CD4-positive, alpha-beta T cell treated with Interleukin-15 for 4 hours (primary cell): ENCODE measurements around the gene LINGO4.
A peak's percentile ranks its signal among the peaks of the same experiment; 100 is the strongest.

Experiments used
- DNase-seq: peaks from one replicate; pipeline ENCODE4 v3.0.0-alpha.2; 2020; ENCODE audit warnings: low spot score

The LINGO4 gene

GRCh38 chr1:151833172-151833900 is 28.1 kb upstream of the LINGO4 start:
- DNase-seq: no peak

GRCh38 chr1:151832318-151832980 is 27.2 kb upstream of the LINGO4 start:
- DNase-seq: no peak

DNA sequence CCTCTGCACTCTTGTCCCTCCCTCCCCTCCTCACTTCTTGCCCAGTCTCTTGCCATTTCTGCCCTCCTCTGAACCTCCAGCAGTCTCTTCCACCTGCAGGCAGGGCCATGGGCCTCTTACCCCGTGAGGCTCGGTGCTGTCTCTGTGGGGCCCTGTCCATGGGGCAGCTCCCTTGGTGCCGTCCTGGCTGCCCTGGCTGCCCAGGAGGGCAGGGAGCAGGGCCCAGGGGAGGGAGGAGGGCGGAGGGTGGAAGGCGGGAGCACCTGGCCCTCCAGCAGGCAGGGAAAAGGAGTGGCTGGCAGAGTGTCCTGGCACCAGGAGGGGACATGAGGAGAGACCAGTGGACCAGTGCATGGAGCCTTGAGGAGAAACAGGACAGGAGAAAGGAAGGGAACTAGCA is 26.4 kb upstream of the LINGO4 start, which contains the start of gene RORC:
Gene RORC (minus strand): TSS at position 198 of the 400 bp plus-strand sequence. CDS start 38 bp downstream, at position 160.
- DNase-seq: no peak

DNA sequence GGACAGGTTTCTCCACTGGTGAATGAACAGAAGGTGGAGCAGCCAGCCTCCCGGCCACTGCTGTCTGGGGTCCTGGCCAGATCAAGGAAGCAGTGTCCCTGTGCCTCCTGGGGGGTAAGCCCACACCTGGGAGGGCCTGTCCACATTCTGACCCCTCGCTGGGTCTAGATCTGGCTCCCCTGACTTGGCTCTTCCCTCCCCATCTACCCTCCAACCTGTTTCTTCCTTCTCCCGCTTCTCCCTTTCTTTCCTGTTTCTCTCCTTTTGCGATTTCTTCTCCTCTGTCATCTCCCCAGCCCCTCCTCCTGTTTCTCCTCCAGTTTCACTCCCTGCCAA is 26.0 kb upstream of the LINGO4 start:
- no peak for DNase-seq

DNA sequence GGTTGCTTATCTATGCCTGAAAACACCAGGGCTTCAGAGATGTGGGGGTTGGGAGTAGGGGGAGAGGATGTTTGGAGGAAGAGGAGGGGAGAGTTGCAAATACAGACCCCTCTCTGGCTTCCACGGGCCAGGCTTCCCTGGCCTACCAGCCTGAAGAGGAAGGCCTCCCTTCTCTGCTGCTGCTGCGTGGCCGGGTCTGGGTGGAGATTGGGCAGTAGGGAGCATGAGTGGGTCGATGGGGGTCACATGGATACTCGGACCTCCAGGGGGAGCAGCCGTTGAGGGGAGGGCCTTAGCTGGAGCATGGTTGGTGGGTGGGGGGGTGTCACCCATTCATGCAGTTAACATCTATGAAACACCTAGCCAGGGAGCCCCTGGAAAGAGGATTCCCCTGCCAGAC is 24.8 kb upstream of the LINGO4 start:
- DNase-seq: no peak

DNA sequence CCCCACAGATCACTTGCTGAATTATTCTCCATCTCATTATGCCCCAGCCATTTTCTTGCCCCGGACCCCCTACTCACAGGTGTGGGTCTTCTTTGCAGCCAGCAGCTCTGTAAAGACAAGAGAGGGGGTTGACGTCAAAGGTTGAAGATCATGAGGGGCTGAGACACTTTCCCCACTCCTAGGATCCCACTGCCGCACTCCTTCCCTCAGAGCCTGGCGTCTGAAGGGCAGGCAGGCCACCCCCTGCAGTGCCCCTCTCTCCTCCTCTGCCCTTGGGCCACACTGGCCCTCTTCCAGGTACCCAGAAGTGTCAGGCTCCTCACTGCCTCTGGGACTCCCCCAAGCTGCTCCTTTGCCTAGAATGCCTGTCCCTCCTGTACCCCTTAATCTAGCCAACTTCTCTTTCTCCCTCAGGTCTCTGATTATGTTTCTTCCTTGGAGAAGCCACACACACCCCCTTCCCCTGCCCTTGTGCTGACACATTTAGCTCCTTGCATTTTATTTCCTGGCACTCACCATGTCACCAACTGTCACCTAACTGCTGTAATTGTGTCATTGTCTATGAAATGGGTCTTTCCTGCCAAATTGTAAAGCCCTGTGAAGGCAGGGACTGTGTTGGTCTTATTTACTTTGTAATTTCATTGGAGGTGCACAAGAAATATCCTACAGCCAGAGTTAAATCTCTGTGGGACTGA is 24.3 kb upstream of the LINGO4 start:
- DNase-seq: no peak

DNA sequence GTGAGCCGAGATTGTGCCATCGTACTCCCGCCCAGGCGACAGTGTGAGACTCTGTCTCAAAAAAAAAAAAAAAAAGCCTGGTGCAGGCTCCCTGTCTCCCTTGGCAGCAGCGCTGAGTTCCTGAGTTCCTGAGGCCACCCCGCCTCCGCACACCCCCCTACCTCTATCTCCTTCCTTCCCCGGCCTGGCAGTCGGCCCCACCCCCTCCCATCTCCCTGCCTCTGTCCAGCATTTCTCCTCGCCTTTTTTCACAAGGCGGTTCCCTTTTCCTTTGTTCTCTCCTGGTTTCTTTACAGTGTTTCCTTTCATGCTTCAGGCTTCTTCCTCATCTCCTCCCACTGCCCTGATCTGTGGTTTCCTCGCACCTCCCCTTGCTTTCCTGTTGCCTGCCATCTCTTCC is 23.7 kb upstream of the LINGO4 start:
- no peak for DNase-seq

DNA sequence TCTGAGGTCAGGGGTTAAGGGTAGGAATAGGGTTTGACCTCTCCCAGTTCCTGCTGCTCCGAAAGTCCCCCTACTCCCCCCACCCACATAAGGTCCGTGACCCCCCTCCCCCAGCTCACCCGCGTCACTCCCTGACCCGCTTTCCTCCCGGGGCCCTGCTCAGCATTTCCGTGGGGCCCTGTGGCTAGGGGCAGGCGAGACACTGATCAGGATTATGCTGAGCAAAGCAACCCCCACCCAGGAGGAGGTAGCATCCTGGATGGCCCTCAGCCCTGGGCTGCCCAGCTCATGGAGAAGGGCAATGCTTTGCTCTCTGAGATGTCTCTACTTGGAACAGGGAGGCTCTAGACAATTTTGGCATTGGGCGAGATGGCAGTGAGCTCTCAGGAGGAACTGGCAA is 22.6 kb upstream of the LINGO4 start:
- no peak for DNase-seq

DNA sequence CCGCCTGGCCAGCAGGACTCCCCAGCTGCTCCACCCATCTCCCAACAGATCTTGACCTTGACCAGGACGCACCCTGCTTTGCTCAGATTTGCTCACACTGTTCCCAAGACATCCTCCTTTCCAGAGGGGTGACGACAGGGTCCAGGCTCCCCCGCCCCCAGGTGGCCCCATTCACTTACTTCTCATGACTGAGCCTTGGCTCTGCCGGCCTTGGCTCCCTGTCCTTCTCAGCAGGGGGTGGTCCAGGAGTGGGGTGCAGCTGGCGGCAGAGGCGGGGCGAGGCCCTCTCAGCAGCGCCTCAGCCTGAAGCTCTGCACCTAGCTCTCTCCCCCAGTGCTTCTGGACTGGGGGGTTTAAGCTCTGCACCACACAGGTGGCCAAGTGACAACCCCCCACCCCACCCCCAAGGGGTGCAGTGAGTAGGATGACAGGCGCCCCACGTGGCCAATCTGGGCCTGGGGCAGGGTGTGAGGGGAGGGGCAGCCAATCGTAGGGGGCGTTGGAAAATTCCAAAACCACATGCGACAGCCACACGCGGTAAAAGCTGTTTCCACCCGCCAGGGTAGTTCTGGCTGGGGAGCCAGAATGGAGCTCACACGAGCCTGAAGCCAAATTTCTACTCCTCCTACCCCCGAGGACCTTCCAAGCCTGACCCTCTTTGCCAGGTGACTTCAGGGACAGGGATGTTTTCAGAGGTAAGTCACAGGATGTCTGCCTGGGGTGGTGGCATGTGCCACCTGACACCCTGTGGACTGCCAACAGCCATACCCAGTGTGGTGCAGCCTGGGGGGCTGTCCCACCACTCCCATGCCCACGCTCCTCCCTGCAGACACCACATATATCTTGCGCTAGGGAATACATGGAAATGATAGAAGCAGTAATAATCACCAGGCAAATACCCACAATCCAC is 20.8 kb upstream of the LINGO4 start:
- no peak for DNase-seq

DNA sequence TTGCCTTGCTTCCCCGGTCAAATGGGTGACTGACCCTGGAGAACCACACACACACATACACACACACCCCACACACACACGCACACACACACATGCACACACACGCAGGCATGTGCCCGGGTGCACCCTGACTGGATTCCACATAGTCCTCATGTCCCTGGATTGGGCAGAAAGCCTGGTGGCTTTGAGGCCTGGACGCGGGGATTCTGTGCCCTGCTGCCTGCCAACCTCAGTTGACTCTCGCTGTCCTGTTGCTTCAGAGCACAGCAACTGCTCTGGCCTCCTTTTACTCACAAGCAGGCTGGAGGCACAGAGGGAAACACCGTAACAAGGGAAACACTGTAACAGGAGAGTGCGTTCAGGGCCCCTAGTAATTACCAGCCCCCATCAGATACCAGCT is 20.0 kb upstream of the LINGO4 start:
- DNase-seq: no peak

GRCh38 chr1:151823175-151823574 is 18.0 kb upstream of the LINGO4 start:
- no peak for DNase-seq

GRCh38 chr1:151822404-151822803 is 17.2 kb upstream of the LINGO4 start:
- no peak for DNase-seq

- no peak for DNase-seq
Measured at GRCh38 chr1:151820940-151821339, 15.7 kb upstream of the LINGO4 start.

GRCh38 chr1:151819976-151820623 is 14.9 kb upstream of the LINGO4 start:
- DNase-seq: no peak

- DNase-seq: no peak
Measured at GRCh38 chr1:151819227-151819835, 14.1 kb upstream of the LINGO4 start.

DNA sequence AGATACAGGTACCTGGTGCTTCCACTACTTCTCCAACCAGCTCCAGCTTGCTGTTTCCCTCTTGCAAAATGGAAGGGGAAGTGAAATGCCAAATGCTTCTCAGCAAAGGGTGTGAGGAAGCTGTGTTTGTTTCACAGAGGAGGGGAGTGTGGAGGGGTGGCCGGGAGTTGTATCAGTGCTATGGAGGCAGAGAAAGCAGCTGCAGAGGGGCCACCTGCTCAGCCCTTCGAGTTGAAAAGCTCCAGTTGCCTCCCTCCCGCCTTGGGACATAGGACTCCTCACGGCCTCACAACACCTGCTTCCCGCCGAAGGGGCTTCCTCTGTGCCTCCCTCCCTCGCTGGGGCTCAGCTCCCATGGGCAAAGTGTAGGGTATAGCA is 12.1 kb upstream of the LINGO4 start:
- no peak for DNase-seq

DNA sequence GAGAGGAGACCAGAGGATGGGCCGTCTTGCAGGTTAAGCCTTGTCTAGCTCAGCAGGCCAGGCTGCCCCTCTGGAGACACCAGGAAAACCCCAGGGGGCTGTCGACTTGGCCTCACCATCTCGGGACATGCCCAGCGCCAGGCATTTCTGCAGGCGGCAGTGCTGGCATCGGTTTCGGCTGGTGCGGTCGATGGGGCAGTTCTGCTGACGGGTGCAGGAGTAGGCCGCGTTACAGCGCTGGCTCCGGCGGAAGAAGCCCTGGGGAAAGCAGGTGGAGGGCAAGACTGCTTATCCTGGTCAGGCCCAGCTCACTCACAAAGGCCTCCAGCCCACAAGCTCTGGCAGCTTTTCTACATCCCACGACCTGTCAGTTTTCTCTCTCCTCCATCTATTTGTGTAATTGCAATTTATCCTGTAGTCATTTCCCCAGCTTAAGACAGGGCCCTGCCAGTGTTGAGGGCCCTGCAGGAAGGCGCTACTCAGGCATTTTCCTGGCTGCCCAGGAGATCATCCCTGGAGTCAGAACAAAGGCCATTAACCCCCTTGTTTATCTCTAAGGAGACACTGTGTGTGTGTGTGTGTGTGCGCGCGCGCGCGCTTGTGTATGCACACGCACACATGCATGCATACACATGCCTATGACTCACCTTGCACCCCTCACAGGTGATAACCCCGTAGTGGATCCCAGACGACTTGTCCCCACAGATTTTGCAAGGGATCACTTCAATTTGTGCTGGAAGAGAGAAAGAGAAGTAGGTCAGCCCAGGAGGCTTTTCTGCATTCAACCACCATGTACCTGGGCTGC is 11.5 kb upstream of the LINGO4 start:
- no peak for DNase-seq

DNA sequence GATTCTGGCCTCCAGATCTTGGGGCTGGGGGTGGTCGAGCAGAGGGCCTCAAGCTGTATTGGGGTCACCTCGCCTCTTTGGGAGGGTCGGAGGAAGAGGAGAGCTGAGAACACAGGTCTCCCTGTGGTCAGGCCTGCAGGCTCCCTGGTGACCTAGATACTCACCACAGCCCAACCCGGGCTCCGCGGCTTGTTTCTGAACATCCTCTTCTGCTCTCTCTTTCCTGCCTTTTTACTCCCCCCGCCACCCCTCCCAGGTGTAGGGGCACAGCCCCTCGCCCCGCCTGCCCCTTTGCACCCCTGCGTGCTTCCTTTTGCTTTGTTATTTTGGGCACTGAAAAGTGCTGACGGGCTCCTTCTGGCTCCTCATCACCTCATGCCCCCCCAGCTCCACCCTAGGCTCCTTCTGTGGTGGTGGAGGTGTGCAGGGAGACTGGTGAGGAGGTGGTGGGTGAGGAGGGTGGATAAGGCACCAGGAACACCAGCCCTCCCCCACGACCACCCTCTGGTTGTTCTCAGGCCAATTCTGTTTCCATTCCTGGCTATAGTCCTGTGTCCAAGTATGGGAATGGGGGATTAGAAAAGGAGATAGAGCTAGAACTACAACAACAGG is 10.6 kb upstream of the LINGO4 start:
- peak; percentile 49 for DNase-seq

DNA sequence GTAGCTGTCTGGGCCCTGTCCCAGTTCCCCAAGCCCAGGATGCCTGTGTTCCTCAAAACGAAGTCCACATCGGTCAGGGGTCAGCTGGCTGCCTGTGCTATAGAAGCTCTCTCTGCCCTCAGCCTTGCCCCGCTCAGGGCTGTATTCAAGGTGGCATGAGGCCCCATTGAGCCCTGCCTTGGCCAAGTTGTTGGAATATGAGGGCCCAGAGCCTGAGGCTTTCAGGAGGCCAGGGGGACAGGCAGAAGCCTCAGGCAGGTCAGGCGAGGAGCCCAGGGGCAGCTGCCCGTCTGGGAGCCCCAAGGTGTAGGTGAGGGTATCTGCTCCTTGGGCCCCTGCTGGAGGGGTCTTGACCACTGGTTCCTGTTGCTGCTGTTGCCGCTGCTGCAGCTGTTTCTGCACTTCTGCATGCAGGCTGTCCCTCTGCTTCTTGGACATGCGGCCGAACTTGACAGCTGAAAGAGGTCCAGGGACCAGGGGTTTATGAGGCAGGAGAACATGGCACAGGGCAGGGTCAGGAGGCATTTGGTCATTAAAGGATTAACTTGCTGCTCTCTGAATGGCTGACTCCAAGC is 9.8 kb upstream of the LINGO4 start:
- DNase-seq: no peak

DNA sequence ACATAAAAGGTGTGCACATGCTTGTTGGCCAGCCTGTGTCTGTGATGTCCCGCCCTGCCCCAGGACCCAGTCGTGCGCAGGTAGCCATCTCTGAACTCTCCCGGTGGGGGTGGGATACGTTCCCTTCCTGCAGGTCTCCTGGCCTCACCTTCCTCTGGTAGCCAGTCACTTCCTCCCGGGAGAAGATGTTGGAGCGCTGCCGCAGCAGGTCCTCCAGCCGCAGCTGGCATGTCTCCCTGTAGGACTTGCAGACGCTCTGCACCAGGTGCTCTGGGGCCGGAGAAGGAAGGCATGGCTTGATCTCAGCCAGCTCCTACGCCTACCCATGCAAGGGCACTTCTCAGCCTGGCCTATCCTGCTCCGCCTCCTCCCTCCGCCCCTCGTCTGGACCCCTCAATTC is 9.2 kb upstream of the LINGO4 start:
- no peak for DNase-seq
